22Rv1 (cell line): ENCODE results near the gene USF3.
A peak's percentile ranks its signal among the peaks of the same experiment; 100 is the strongest.

Experiments
- H3K27ac ChIP-seq: fragments of 450-650 bp; 2 replicates; pipeline ENCODE4 v1.5.1; 2017
- ZFX ChIP-seq: fragments of 450-650 bp; IDR thresholded peaks from 2 replicates; pipeline ENCODE4 v1.6.1; 2017; ENCODE audit warnings: antibody characterized with exemption, borderline replicate concordance
- TF ChIP-seq, protein P1 (sequence below): fragments of 450-650 bp; IDR thresholded peaks from 2 replicates; pipeline ENCODE4 v1.5.1; 2017; ENCODE audit warnings: mild to moderate bottlenecking

USF3 gene

DNA sequence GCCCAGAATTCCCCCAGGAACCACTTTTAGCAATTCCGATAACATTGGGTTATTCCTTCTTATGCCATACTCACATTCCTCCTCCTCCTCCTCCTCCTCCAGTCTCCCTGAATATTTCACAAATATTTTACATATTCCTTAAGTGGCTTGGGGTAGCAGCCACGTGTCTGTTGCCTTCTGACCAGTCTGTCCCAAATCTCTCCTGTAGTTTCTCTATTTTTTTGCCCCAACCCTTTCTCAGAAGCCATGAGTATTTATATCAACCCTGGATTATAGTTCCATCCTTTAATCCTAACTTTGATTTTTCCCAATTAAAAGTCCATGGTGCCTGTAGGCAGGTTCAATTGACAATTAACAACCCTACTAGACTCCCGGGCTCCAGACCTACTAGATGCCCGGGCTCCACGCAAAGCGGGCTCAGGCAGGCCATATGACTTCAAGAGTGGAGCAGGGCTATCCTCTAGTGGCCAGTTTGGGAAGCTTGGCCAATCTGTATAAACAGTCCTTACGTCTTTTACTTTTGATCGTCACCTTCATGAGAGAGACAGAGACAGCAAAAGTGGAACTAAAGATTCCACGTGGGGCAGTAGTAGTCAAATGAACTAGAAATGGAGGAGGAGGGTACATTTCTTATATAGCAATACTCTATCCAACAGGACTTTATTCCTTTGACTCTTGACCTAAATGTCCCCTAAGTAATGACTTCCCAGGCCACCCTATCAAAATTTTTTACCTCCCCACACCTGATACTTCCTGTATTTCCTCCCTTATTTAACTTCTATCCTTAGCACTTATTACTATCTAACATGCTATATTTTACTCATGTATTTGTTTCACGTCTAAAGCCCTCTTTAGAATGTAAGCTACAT lies 69.7 kb downstream of the USF3 start:
- TF ChIP-seq ZFX, result no peak
- TF ChIP-seq, protein P1, sequence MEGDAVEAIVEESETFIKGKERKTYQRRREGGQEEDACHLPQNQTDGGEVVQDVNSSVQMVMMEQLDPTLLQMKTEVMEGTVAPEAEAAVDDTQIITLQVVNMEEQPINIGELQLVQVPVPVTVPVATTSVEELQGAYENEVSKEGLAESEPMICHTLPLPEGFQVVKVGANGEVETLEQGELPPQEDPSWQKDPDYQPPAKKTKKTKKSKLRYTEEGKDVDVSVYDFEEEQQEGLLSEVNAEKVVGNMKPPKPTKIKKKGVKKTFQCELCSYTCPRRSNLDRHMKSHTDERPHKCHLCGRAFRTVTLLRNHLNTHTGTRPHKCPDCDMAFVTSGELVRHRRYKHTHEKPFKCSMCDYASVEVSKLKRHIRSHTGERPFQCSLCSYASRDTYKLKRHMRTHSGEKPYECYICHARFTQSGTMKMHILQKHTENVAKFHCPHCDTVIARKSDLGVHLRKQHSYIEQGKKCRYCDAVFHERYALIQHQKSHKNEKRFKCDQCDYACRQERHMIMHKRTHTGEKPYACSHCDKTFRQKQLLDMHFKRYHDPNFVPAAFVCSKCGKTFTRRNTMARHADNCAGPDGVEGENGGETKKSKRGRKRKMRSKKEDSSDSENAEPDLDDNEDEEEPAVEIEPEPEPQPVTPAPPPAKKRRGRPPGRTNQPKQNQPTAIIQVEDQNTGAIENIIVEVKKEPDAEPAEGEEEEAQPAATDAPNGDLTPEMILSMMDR, result peak; percentile 97
- H3K27ac ChIP-seq, result no peak overlapping the region

DNA sequence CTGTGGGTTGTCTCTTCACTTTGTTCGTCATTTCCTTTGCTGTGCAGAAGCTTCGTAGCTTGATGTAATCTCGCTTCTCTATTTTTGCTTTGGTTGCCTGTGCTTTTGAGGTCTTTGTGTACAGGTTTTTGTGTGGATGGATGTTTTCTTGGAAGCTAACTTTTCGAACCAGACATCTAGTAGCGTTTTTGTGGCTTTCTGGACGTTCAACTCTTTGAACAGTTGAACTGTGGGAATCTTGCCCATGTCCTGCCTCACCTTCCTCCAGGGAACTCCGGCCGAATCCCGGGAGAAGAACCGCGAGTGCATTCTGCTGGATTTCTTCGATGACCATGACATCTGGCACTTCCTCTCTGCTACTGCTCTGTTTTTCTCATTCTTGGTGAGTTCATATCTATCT lies 70.6 kb downstream of the USF3 start:
- TF ChIP-seq ZFX, result no peak
- TF ChIP-seq, protein P1, result no peak

DNA sequence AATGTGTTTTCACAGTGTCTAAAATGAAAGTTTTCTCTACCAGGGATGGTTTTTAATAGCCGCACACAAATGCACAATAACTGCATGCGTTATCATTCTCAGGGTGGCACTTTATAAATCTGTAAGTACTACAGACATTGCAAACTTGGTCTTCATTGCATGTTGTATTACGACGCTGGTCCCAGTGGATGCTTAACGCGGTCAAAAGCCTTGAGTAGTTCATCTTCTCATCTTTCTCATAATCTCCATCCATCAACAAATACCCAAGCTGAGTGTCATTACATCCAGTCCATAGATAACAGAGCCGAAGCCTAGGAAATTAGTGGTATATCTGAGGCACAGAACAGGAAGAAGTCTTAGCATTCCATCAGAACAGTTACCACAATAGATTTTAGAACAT lies 72.6 kb downstream of the USF3 start:
- no peak for TF ChIP-seq ZFX
- TF ChIP-seq, protein P1, result no peak
- no peak overlapping the region for H3K27ac ChIP-seq

More for the DNA sequence above, 70.6 kb downstream of the USF3 start:
- H3K27ac ChIP-seq, result no peak overlapping the region

DNA sequence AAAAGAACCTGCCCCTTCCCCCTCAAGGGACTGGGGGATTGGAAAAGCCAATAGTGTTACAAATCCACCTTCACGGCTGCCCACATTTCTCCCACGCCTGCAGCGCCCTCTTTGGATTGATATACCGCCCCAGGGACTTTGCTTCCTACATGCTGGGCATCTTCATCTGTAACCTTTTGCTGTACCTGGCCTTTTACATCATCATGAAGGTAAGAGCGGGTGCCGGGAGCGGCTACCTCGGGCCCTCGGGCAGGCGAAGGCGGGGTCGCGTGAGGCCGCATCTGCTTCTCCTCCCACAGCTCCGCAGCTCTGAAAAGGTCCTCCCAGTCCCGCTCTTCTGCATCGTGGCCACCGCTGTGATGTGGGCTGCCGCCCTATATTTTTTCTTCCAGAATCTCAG lies 73.1 kb downstream of the USF3 start:
- no peak overlapping the region for H3K27ac ChIP-seq
- TF ChIP-seq, protein P1, result no peak
- no peak for TF ChIP-seq ZFX

DNA sequence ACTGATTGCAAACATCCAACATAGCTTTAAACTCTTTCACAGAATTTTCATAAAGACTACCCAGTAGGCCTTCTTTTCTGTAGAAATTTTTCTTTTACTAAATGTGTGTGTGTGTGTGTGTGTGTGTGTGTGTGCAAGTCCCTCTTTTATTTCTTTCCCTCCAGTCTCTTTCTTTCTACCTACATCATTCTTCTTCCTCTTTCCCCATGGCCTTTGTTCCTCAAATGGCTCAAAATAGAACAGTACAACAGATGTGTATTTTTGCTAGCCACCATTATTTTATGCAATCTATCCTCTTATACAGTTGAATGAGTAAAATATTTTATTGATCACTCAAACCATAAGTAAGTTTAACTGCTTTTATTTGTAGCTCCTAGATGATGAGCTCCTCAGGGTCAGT lies 76.4 kb downstream of the USF3 start:
- no peak overlapping the region for H3K27ac ChIP-seq
- TF ChIP-seq, protein P1, result no peak
- TF ChIP-seq ZFX, result no peak

DNA sequence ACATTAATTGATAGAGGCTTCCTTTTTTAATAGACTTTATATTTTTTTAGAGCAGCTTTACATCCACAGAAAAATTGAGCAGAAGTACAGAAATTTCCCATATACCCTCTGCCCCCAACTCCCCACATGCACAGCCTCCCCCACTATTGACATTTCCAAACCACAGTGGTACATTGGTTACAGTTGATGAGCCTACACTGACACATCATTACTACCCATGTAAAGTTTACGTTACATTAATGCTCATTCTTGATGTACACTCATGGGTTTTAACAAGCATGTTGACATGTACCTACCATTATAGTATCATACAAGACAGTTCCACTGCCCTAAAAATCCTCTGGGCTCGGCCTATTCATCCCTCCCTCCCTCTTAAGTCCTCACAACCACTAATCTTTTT lies 78.7 kb downstream of the USF3 start:
- no peak overlapping the region for H3K27ac ChIP-seq
- TF ChIP-seq, protein P1, result no peak
- TF ChIP-seq ZFX, result no peak

DNA sequence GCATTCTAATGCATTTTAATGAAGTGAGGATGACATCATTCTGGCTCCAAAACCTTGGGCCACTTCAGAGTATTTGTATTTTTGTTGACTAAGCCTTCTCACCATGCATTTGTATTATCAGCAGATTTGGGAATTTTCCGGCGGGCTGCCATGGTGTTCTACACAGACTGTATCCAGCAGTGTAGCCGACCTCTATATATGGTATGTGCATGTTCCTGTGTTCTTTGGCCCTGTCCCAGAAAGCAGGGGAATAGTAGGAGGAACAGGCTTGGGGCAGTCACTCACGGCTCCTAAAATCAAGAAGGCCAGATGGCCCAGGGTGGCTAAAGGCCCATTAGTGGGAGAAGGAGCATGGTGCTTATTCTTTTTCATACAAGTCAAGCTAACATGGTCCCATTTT lies 80.5 kb downstream of the USF3 start:
- H3K27ac ChIP-seq, result no peak overlapping the region
- no peak for TF ChIP-seq ZFX
- TF ChIP-seq, protein P1, result no peak
